ENCODE measurements around the gene ISYNA1. TPM values are rescaled to one million over a fixed set of nuclear protein-coding genes. Genes with fewer than 3 reads are reported as not detected.

The ISYNA1 gene
- total and polyA plus RNA-seq, 10 of the 15 experiments (the other 5 are each of a cell fraction or from before 2014, with no cell fraction given): 1.9 to 37.0 (median 9.1) TPM

DNA sequence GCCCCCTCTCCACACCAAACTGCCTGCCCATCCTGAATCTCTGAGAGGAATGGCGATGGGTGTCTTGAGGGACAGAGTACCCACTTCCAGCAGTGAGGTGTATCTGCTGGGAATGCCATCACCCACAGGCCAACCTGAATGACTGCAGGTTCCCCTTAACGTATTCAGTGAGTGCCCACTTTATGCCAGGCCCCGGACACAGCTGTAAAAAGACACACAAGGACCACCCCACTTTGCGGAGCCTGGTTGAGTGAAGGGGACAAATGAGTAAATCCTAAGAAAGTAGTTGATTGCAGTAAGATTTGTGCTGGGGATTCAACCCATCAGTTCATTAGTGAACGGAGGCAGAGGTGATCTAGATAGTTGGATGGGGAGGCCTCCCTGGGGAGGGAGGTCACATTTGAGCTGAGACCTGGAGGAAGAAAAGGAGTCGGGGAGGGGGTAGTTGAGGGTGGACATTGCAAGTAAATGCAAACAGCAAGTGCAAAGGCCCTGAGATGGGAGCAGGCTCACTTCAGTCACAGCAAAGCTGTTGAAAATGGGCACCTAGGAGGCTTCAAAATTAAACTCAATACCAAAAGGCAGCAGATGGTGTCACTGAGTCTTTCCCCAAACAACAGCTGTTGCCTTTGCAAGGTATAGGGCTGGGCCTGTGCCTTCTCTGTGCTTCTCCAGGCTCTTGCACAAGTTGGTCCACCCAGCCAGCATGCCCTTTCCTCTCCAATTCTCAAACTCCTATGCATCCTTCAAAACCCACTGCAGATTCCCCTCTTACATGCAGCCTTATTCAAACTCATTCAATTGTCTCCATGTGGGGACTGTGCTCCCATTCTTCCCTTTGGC, 47.6 kb downstream of the ISYNA1 start:
- ATAC-seq: no peak
- CTCF ChIA-PET: interaction anchor here (1.2 to 9.4 kb wide), 10 partner anchors 10 to 111 kb away, joined by 3 to 144 read pairs (median 20); partner anchors contain the start of gene LRRC25
- in situ Hi-C loops (cut with MboI): no loop called here
- POLR2A ChIA-PET: interaction anchor here (1.9 kb wide), 1 partner anchor 19 kb away, joined by 4 read pairs; no protein-coding TSS in a partner anchor
- SMC1A ChIA-PET (ENCODE audit: uncharacterized antibody, unreplicated experiment): interaction anchor here (1.0 to 4.7 kb wide), 5 partner anchors 8 to 111 kb away, joined by 3 to 60 read pairs (median 4); partner anchors contain the start of gene LRRC25
- Histone ChIP-seq H2AFZ (ENCODE audit: control insufficient read depth, low read depth, low read length) (no peak overlapping the region), H3K27ac (ENCODE audit: control insufficient read depth, insufficient read depth) (no peak overlapping the region), H3K4me2 (ENCODE audit: control insufficient read depth, insufficient read depth) (no peak overlapping the region), H3K27me3 (replicated peaks in 1 of 2; ENCODE audit: control insufficient read depth in 2 of 2, insufficient read depth in 2 of 2, low read length in 1 of 2) (peaks cover 0 to 3% of the 10 kb centered on the region in 2 experiments; a peak in 3 of 4 replicates), H3K36me3 (ENCODE audit: control insufficient read depth in 2 of 2, insufficient read depth in 2 of 2, low read length in 1 of 2) (no peaks in the 10 kb centered on the region), H3K9ac (ENCODE audit: control insufficient read depth, insufficient read depth, low read length) (no peak overlapping the region), H3K4me3 (no peak overlapping the region), H3K9me3 (replicated peaks; ENCODE audit: control insufficient read depth, insufficient read depth, low read length) (no peaks in the 10 kb centered on the region; the same call in 2 of the 3 replicates), H3K4me1 (ENCODE audit: control insufficient read depth, insufficient read depth, low read length) (peaks cover 23% of the 10 kb centered on the region), H3K79me2 (ENCODE audit: control insufficient read depth, insufficient read depth, low read length) (no peaks in the 10 kb centered on the region), H4K20me1 (ENCODE audit: control insufficient read depth, insufficient read depth) (no peaks in the 10 kb centered on the region)
- no peak for DNase-seq (ENCODE audit: low read depth, low spot score)
- FAIRE-seq: no peak
- RAD21 ChIA-PET (ENCODE audit: unreplicated experiment): interaction anchor here (0.8 to 5.5 kb wide), 3 partner anchors 12 to 22 kb away, joined by 3 to 63 read pairs (median 9); no protein-coding TSS in a partner anchor
- no TSS peak for BruUV-seq (replicated peaks)
- WGBS (ENCODE audit: insufficient coverage, insufficient replicate concordance, low lambda C conversion rate, missing lambda C conversion rate): 80% methylated on average over 6 of the region's 6 CpGs
- intact Hi-C loops (cut with micrococcal nuclease; ENCODE audit: unreplicated experiment): no loop called here
- TF ChIP-seq SPI1 (IDR thresholded peaks at IDR 0.05; ENCODE audit: borderline replicate concordance, insufficient read depth, low read depth, low read length) (no peak), EGR1 (IDR thresholded peaks at IDR 0.05; ENCODE audit: borderline replicate concordance in 1 of 2, low read depth in 2 of 2, low read length in 2 of 2) (no peak), SREBF1 (IDR thresholded peaks at IDR 0.05; ENCODE audit: low read length) (no peak), NRF1 (conservative IDR thresholded peaks at IDR 0.05; ENCODE audit: low read depth, low read length) (no peak), POLR2AphosphoS5 (IDR thresholded peaks at IDR 0.05; ENCODE audit: low read length) (no peak), MEF2A (IDR thresholded peaks at IDR 0.05; ENCODE audit: insufficient read depth, low read depth, low read length) (no peak), NR2C1 (IDR thresholded peaks at IDR 0.05) (no peak), CHD2 (IDR thresholded peaks at IDR 0.05; ENCODE audit: borderline replicate concordance, low read depth, low read length) (no peak), RAD51 (IDR thresholded peaks at IDR 0.05) (no peak), ZNF622 (IDR thresholded peaks at IDR 0.05) (no peak), YBX1 (IDR thresholded peaks at IDR 0.05) (no peak), TAF1 (IDR thresholded peaks at IDR 0.05; ENCODE audit: borderline replicate concordance, low read depth, low read length) (no peak)
- TF ChIP-seq, protein P1, sequence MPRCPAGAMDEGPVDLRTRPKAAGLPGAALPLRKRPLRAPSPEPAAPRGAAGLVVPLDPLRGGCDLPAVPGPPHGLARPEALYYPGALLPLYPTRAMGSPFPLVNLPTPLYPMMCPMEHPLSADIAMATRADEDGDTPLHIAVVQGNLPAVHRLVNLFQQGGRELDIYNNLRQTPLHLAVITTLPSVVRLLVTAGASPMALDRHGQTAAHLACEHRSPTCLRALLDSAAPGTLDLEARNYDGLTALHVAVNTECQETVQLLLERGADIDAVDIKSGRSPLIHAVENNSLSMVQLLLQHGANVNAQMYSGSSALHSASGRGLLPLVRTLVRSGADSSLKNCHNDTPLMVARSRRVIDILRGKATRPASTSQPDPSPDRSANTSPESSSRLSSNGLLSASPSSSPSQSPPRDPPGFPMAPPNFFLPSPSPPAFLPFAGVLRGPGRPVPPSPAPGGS (IDR thresholded peaks at IDR 0.05; ENCODE audit: borderline replicate concordance, insufficient read depth, low read depth, low read length, poor library complexity, severe bottlenecking): no peak
- TF ChIP-seq, protein P2, sequence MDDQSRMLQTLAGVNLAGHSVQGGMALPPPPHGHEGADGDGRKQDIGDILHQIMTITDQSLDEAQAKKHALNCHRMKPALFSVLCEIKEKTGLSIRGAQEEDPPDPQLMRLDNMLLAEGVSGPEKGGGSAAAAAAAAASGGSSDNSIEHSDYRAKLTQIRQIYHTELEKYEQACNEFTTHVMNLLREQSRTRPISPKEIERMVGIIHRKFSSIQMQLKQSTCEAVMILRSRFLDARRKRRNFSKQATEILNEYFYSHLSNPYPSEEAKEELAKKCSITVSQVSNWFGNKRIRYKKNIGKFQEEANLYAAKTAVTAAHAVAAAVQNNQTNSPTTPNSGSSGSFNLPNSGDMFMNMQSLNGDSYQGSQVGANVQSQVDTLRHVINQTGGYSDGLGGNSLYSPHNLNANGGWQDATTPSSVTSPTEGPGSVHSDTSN (IDR thresholded peaks at IDR 0.05; ENCODE audit: insufficient replicate concordance, low read depth, low read length): no peak
- TF ChIP-seq, protein P3, sequence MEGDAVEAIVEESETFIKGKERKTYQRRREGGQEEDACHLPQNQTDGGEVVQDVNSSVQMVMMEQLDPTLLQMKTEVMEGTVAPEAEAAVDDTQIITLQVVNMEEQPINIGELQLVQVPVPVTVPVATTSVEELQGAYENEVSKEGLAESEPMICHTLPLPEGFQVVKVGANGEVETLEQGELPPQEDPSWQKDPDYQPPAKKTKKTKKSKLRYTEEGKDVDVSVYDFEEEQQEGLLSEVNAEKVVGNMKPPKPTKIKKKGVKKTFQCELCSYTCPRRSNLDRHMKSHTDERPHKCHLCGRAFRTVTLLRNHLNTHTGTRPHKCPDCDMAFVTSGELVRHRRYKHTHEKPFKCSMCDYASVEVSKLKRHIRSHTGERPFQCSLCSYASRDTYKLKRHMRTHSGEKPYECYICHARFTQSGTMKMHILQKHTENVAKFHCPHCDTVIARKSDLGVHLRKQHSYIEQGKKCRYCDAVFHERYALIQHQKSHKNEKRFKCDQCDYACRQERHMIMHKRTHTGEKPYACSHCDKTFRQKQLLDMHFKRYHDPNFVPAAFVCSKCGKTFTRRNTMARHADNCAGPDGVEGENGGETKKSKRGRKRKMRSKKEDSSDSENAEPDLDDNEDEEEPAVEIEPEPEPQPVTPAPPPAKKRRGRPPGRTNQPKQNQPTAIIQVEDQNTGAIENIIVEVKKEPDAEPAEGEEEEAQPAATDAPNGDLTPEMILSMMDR (IDR thresholded peaks at IDR 0.05 in 2 of 3, conservative IDR thresholded peaks at IDR 0.05 in 1 of 3; ENCODE audit: control insufficient read depth in 2 of 3, extremely low read depth in 1 of 3, insufficient read depth in 1 of 3, low read depth in 3 of 3, low read length in 3 of 3): no peak
